GM03348 (cell line): Measurements from ENCODE around the gene CHIC2.
"Not testable (repeated sequence)": the region's sequence is repeated elsewhere in the genome, so short reads cannot be mapped to it uniquely, and the experiment has no call there.

Experiments
- DNase-seq: peaks from one replicate; pipeline ENCODE4 v3.0.0; 2012; ENCODE audit warnings: low spot score

The CHIC2 gene

GRCh38 chr4:54061067-54061466 lies 3.3 kb downstream of the CHIC2 start:
- DNase-seq = no peak

GRCh38 chr4:54060116-54060515 lies 4.3 kb downstream of the CHIC2 start:
- no peak for DNase-seq

GRCh38 chr4:54058171-54058570 lies 6.2 kb downstream of the CHIC2 start:
- DNase-seq = no peak

- DNase-seq = no peak
Observed at GRCh38 chr4:54056360-54056759, 8.0 kb downstream of the CHIC2 start.

GRCh38 chr4:54055494-54055893 lies 8.9 kb downstream of the CHIC2 start:
- no peak for DNase-seq

GRCh38 chr4:54054501-54054900 lies 9.9 kb downstream of the CHIC2 start:
- DNase-seq = no peak

- DNase-seq = not testable (repeated sequence)
Observed at GRCh38 chr4:54053322-54053721, 11.1 kb downstream of the CHIC2 start.

GRCh38 chr4:54050214-54050904 lies 14.0 kb downstream of the CHIC2 start:
- no peak for DNase-seq

- DNase-seq = not testable (repeated sequence)
Observed at GRCh38 chr4:54043630-54044029, 20.8 kb downstream of the CHIC2 start.

GRCh38 chr4:54041933-54042332 lies 22.5 kb downstream of the CHIC2 start:
- DNase-seq = no peak

- no peak for DNase-seq
Observed at GRCh38 chr4:54041100-54041499, 23.3 kb downstream of the CHIC2 start.

- DNase-seq = no peak
Observed at GRCh38 chr4:54038056-54038455, 26.3 kb downstream of the CHIC2 start.

GRCh38 chr4:54036184-54036583 lies 28.2 kb downstream of the CHIC2 start:
- DNase-seq = no peak

GRCh38 chr4:54032558-54033135 lies 31.8 kb downstream of the CHIC2 start:
- no peak for DNase-seq

GRCh38 chr4:54027311-54027710 lies 37.1 kb downstream of the CHIC2 start:
- DNase-seq = no peak

GRCh38 chr4:54025582-54025981 lies 38.8 kb downstream of the CHIC2 start:
- DNase-seq = no peak

GRCh38 chr4:54023019-54023418 lies 41.4 kb downstream of the CHIC2 start:
- not testable (repeated sequence) for DNase-seq

GRCh38 chr4:54017974-54018373 lies 46.4 kb downstream of the CHIC2 start:
- DNase-seq = no peak

GRCh38 chr4:54017308-54017707 lies 47.1 kb downstream of the CHIC2 start:
- DNase-seq = no peak

GRCh38 chr4:54016504-54016903 lies 47.9 kb downstream of the CHIC2 start:
- DNase-seq = no peak

- DNase-seq = no peak
Observed at GRCh38 chr4:54015423-54016030, 48.9 kb downstream of the CHIC2 start.

- DNase-seq = no peak
Observed at GRCh38 chr4:54014666-54015160, 49.7 kb downstream of the CHIC2 start.

GRCh38 chr4:54011201-54011600 lies 53.2 kb downstream of the CHIC2 start:
- no peak for DNase-seq
